ENCODE measurements around the gene INMT. TPM values are rescaled to one million over a fixed set of nuclear protein-coding genes. Genes with fewer than 3 reads are reported as not detected.

Gene INMT
- total and polyA plus RNA-seq, 2 donors (not counting 1 experiment from before 2014, with no cell fraction given), result 0.15 TPM; not detected in 1

DNA sequence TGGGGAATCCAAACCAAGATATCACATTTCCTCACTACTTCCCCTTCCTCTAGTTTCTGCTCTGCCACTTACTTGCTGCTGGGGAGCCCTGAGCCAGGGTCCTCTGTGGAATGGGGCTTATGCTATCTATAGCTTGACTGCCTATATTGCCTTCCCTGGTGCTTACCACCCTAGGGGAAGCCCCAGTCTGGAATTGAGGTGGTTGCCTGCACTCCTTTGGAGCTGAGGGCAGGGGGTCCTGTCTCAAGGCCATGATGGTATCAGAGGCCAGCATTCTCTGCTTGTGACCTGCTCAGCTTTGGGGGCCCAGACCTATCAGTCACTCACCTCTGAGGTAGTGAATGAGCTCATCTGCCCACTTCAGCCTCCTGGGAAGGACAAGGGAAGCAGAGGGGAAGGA, 29.3 kb upstream of the INMT start:
- Histone ChIP-seq H3K9me3 (ENCODE audit: control extremely low read depth in 1 of 3, control insufficient read depth in 2 of 3, insufficient read depth in 1 of 3, low read length in 2 of 3) (peaks cover 0 to 12% (median 6%) of the 10 kb centered on the region in 3 donors), H3K36me3 (replicated peaks in 1 of 2; ENCODE audit: control extremely low read depth in 1 of 2, control insufficient read depth in 1 of 2, extremely low read depth in 1 of 2, insufficient read depth in 2 of 2, low read length in 1 of 2) (no peaks in the 10 kb centered on the region), H3K79me2 (ENCODE audit: control insufficient read depth, insufficient read depth, low read length) (no peaks in the 10 kb centered on the region), H3K4me3 (ENCODE audit: control extremely low read depth in 1 of 5, extremely low read depth in 1 of 5, insufficient read depth in 1 of 5, low read depth in 2 of 5, low read length in 4 of 5) (no peak overlapping the region), H2AFZ (ENCODE audit: insufficient read depth, low read depth, low read length, poor library complexity, severe bottlenecking) (no peak overlapping the region), H3K4me1 (ENCODE audit: control insufficient read depth in 2 of 2, insufficient read depth in 2 of 2, low read length in 2 of 2) (peaks cover 8 to 15% of the 10 kb centered on the region in 2 donors), H3K27ac (ENCODE audit: low read length in 2 of 2) (no peak overlapping the region), H3K27me3 (replicated peaks in 1 of 4; ENCODE audit: control extremely low read depth in 1 of 4, control insufficient read depth in 3 of 4, insufficient read depth in 4 of 4, low read length in 3 of 4) (peaks cover 0 to 6% (median 0%) of the 10 kb centered on the region in 4 experiments), H3K4me2 (replicated peaks; ENCODE audit: low read depth, low read length, poor library complexity, severe bottlenecking) (no peak overlapping the region), H4K20me1 (ENCODE audit: control insufficient read depth, insufficient read depth, low read length, poor library complexity, severe bottlenecking) (no peaks in the 10 kb centered on the region), H3K9ac (ENCODE audit: low read length) (no peak overlapping the region)
- intact Hi-C loops (cut with micrococcal nuclease), result no loop called here
- no peak for DNase-seq
- POLR2A ChIA-PET, result no interaction called here
- TF ChIP-seq, protein P1, sequence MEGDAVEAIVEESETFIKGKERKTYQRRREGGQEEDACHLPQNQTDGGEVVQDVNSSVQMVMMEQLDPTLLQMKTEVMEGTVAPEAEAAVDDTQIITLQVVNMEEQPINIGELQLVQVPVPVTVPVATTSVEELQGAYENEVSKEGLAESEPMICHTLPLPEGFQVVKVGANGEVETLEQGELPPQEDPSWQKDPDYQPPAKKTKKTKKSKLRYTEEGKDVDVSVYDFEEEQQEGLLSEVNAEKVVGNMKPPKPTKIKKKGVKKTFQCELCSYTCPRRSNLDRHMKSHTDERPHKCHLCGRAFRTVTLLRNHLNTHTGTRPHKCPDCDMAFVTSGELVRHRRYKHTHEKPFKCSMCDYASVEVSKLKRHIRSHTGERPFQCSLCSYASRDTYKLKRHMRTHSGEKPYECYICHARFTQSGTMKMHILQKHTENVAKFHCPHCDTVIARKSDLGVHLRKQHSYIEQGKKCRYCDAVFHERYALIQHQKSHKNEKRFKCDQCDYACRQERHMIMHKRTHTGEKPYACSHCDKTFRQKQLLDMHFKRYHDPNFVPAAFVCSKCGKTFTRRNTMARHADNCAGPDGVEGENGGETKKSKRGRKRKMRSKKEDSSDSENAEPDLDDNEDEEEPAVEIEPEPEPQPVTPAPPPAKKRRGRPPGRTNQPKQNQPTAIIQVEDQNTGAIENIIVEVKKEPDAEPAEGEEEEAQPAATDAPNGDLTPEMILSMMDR (IDR thresholded peaks at IDR 0.05), result no peak
- TF ChIP-seq EZH2 (IDR thresholded peaks at IDR 0.05; ENCODE audit: borderline replicate concordance, insufficient read depth, low read depth, low read length, poor library complexity, severe bottlenecking), result no peak
- Mint-ChIP-seq H3K9me3 (ENCODE audit: insufficient read depth) (peaks cover 18% of the 10 kb centered on the region), H3K27ac (no peak overlapping the region), H3K27me3 (peaks cover 10% of the 10 kb centered on the region), H3K4me3 (no peak overlapping the region), H3K4me1 (peaks cover 16% of the 10 kb centered on the region)
- CTCF ChIA-PET, result interaction anchor here (1.0 to 1.7 kb wide), 2 partner anchors 16 to 18 kb away, joined by 3 to 5 read pairs; no protein-coding TSS in a partner anchor
- no peak for ATAC-seq (ENCODE audit: low read depth)

GRCh38 chr7:30723776-30724175, 28.2 kb upstream of the INMT start:
- Histone ChIP-seq H3K36me3 (replicated peaks in 1 of 2; ENCODE audit: control extremely low read depth in 1 of 2, control insufficient read depth in 1 of 2, extremely low read depth in 1 of 2, insufficient read depth in 2 of 2, low read length in 1 of 2) (no peaks in the 10 kb centered on the region), H4K20me1 (ENCODE audit: control insufficient read depth, insufficient read depth, low read length, poor library complexity, severe bottlenecking) (no peaks in the 10 kb centered on the region), H2AFZ (ENCODE audit: insufficient read depth, low read depth, low read length, poor library complexity, severe bottlenecking) (no peak overlapping the region), H3K9me3 (ENCODE audit: control extremely low read depth in 1 of 3, control insufficient read depth in 2 of 3, insufficient read depth in 1 of 3, low read length in 2 of 3) (peaks cover 0 to 8% (median 4%) of the 10 kb centered on the region in 3 donors), H3K4me1 (ENCODE audit: control insufficient read depth in 2 of 2, insufficient read depth in 2 of 2, low read length in 2 of 2) (peaks cover 8 to 18% of the 10 kb centered on the region in 2 donors), H3K79me2 (ENCODE audit: control insufficient read depth, insufficient read depth, low read length) (no peaks in the 10 kb centered on the region), H3K9ac (ENCODE audit: low read length) (no peak overlapping the region), H3K4me2 (replicated peaks; ENCODE audit: low read depth, low read length, poor library complexity, severe bottlenecking) (no peak overlapping the region), H3K27ac (ENCODE audit: low read length in 2 of 2) (no peak overlapping the region), H3K27me3 (replicated peaks in 1 of 4; ENCODE audit: control extremely low read depth in 1 of 4, control insufficient read depth in 3 of 4, insufficient read depth in 4 of 4, low read length in 3 of 4) (peaks cover 0 to 6% (median 0%) of the 10 kb centered on the region in 4 experiments), H3K4me3 (ENCODE audit: control extremely low read depth in 1 of 5, extremely low read depth in 1 of 5, insufficient read depth in 1 of 5, low read depth in 2 of 5, low read length in 4 of 5) (no peak overlapping the region)
- Mint-ChIP-seq H3K4me1 (peaks cover 21% of the 10 kb centered on the region), H3K9me3 (ENCODE audit: insufficient read depth) (peaks cover 9% of the 10 kb centered on the region), H3K4me3 (no peak overlapping the region), H3K27ac (no peak overlapping the region), H3K27me3 (peaks cover 10% of the 10 kb centered on the region)
- ChIA-PET POLR2A (no interaction called here), CTCF (interaction anchor here (1.7 kb wide), 1 partner anchor 17 kb away, joined by 5 read pairs; no protein-coding TSS in a partner anchor)
- TF ChIP-seq, protein P1 (IDR thresholded peaks at IDR 0.05), result no peak
- no peak for TF ChIP-seq EZH2 (IDR thresholded peaks at IDR 0.05; ENCODE audit: borderline replicate concordance, insufficient read depth, low read depth, low read length, poor library complexity, severe bottlenecking)
- no peak for ATAC-seq (ENCODE audit: low read depth)
- WGBS (ENCODE audit: insufficient coverage), result 91% methylated on average over 2 of the region's 4 CpGs
- DNase-seq, result no peak
- intact Hi-C loops (cut with micrococcal nuclease), result no loop called here
